HepG2 (cell line): Measurements from ENCODE around the gene AIF1. TPM values are rescaled to one million over a fixed set of nuclear protein-coding genes. Genes with fewer than 3 reads are reported as not detected.
A peak's percentile ranks its signal among the peaks of the same experiment; 100 is the strongest.

Experiments
- ATF1 ChIP-seq: IDR thresholded peaks from 2 replicates; pipeline ENCODE4 v1.6.1; 2016; ENCODE audit warnings: mild to moderate bottlenecking, control low read depth
- ELF3 ChIP-seq: IDR thresholded peaks from 2 replicates; pipeline ENCODE4 v1.6.1; 2016; ENCODE audit warnings: missing genetic modification reagents, missing compliant biosample characterization
- KMT2A ChIP-seq: sonication (generic); formaldehyde crosslinking; IDR thresholded peaks from 2 replicates; pipeline ENCODE4 v1.4.0; 2020; ENCODE audit warnings: missing genetic modification reagents
- MAFF ChIP-seq: IDR thresholded peaks from 2 replicates; pipeline ENCODE4 v1.6.1; 2011; ENCODE audit warnings: low read depth, low read length, improper control_type of control experiment
- MTA3 ChIP-seq: sonication (generic); formaldehyde crosslinking; IDR thresholded peaks from 2 replicates; pipeline ENCODE4 v1.4.0; 2020; ENCODE audit warnings: missing genetic modification reagents
- MTF1 ChIP-seq: sonication (generic); formaldehyde crosslinking; IDR thresholded peaks from 2 replicates; pipeline ENCODE4 v1.5.0; 2020; ENCODE audit warnings: missing genetic modification reagents
- MTF2 ChIP-seq: sonication (generic); formaldehyde crosslinking; IDR thresholded peaks from 2 replicates; pipeline ENCODE4 v1.5.0; 2020; ENCODE audit warnings: missing genetic modification reagents, borderline replicate concordance
- NBN ChIP-seq: fragments of 450-650 bp; conservative IDR thresholded peaks from 2 replicates; pipeline ENCODE4 v1.6.1; 2017
- NCOR1 ChIP-seq: fragments of 200-600 bp; sonication (generic); IDR thresholded peaks from 2 replicates; pipeline ENCODE4 v1.7.0; 2017; ENCODE audit warnings: antibody characterized with exemption, low read length, borderline replicate concordance
- POGZ ChIP-seq: sonication (generic); formaldehyde crosslinking; IDR thresholded peaks from 2 replicates; pipeline ENCODE4 v1.4.0; 2020; ENCODE audit warnings: mild to moderate bottlenecking, missing genetic modification reagents
- POLR2G ChIP-seq: fragments of 200-400 bp; formaldehyde crosslinking; IDR thresholded peaks from 2 replicates; pipeline ENCODE4 v1.6.1; 2018; ENCODE audit warnings: mild to moderate bottlenecking, low read depth, low read length, moderate library complexity
- SKI ChIP-seq: fragments of 450-650 bp; IDR thresholded peaks from one replicate; pipeline ENCODE4 v1.6.1; 2018; ENCODE audit warnings: mild to moderate bottlenecking; ENCODE audit not compliant: partially characterized antibody
- TEAD2 ChIP-seq: sonication (generic); formaldehyde crosslinking; IDR thresholded peaks from 2 replicates; pipeline ENCODE4 v1.9.0; 2021; ENCODE audit warnings: missing genetic modification reagents
- ZFP36L1 ChIP-seq: sonication (generic); formaldehyde crosslinking; IDR thresholded peaks from 2 replicates; pipeline ENCODE4 v1.8.0; 2022; ENCODE audit warnings: mild to moderate bottlenecking, missing genetic modification reagents, moderate library complexity
- ZNF33A ChIP-seq: sonication (generic); formaldehyde crosslinking; IDR thresholded peaks from 2 replicates; pipeline ENCODE4 v1.5.1; 2020; ENCODE audit warnings: missing genetic modification reagents, mild to moderate bottlenecking, moderate library complexity, borderline replicate concordance
- ZNF343 ChIP-seq: sonication (generic); formaldehyde crosslinking; IDR thresholded peaks from 2 replicates; pipeline ENCODE4 v1.4.0; 2020; ENCODE audit warnings: mild to moderate bottlenecking, missing genetic modification reagents
- ZNF557 ChIP-seq: sonication (generic); formaldehyde crosslinking; IDR thresholded peaks from 2 replicates; pipeline ENCODE4 v1.4.0; 2020; ENCODE audit warnings: missing genetic modification reagents
- ZNF777 ChIP-seq: sonication (generic); formaldehyde crosslinking; IDR thresholded peaks from 2 replicates; pipeline ENCODE4 v1.4.0; 2020; ENCODE audit warnings: missing genetic modification reagents
- ZNF879 ChIP-seq: sonication (generic); formaldehyde crosslinking; IDR thresholded peaks from 2 replicates; pipeline ENCODE4 v1.8.1; 2023; ENCODE audit warnings: missing genetic modification reagents
- polyA plus RNA-seq, 8 experiments: library from polyadenylated mRNA; depleted of rRNA in 3 of 8; stranded (reverse) in 7 of 8; unstranded in 1 of 8; fragments of >200 nt; fragmentation: Illumina TruSeq in 4 of 8; extraction: Trizol in 4 of 8; gene quantifications; 2 replicates each; pipeline versions ENCODE4 v1.2.1 to v1.2.3, GENCODE V29; 2011 to 2016; ENCODE audit warnings: low read depth in 4 of 8, missing spikeins in 1 of 8, mixed read lengths in 1 of 8; ENCODE audit not compliant: insufficient read depth in 1 of 8
- total RNA-seq, 5 experiments: library from RNA; depleted of rRNA; stranded (reverse); fragments of >200 nt; fragmentation: Illumina TruSeq; extraction: Trizol; gene quantifications; 2 replicates each; pipeline ENCODE4 v1.2.3, GENCODE V29; 2016; ENCODE audit warnings: low read depth in 1 of 5
- TF ChIP-seq, protein P1 (sequence below): IDR thresholded peaks from 2 replicates; pipeline ENCODE4 v1.6.1; 2016; ENCODE audit warnings: missing compliant biosample characterization, missing genetic modification reagents, borderline replicate concordance
- TF ChIP-seq, protein P2 (sequence below): fragments of 450-650 bp; IDR thresholded peaks from 2 replicates; pipeline ENCODE4 v1.6.1; 2017
- TF ChIP-seq, protein P3 (sequence below): sonication (generic); formaldehyde crosslinking; IDR thresholded peaks from 2 replicates; pipeline ENCODE4 v1.4.0; 2020; ENCODE audit warnings: mild to moderate bottlenecking, missing genetic modification reagents
- TF ChIP-seq, protein P4 (sequence below): sonication (generic); formaldehyde crosslinking; conservative IDR thresholded peaks from 2 replicates; pipeline ENCODE4 v1.8.1; 2023; ENCODE audit warnings: missing genetic modification reagents
- TF ChIP-seq, protein P5 (sequence below): sonication (generic); formaldehyde crosslinking; IDR thresholded peaks from 2 replicates; pipeline ENCODE4 v1.5.0; 2020; ENCODE audit warnings: missing genetic modification reagents
- TF ChIP-seq, protein P6 (sequence below): sonication (generic); formaldehyde crosslinking; IDR thresholded peaks from 2 replicates; pipeline ENCODE4 v1.8.1; 2023; ENCODE audit warnings: mild to moderate bottlenecking, missing genetic modification reagents

Gene AIF1
- total and polyA plus RNA-seq, 2 of the 13 experiments (the other 11 are each of a cell fraction or from before 2014, with no cell fraction given) = 1.5 TPM; not detected in 1

DNA sequence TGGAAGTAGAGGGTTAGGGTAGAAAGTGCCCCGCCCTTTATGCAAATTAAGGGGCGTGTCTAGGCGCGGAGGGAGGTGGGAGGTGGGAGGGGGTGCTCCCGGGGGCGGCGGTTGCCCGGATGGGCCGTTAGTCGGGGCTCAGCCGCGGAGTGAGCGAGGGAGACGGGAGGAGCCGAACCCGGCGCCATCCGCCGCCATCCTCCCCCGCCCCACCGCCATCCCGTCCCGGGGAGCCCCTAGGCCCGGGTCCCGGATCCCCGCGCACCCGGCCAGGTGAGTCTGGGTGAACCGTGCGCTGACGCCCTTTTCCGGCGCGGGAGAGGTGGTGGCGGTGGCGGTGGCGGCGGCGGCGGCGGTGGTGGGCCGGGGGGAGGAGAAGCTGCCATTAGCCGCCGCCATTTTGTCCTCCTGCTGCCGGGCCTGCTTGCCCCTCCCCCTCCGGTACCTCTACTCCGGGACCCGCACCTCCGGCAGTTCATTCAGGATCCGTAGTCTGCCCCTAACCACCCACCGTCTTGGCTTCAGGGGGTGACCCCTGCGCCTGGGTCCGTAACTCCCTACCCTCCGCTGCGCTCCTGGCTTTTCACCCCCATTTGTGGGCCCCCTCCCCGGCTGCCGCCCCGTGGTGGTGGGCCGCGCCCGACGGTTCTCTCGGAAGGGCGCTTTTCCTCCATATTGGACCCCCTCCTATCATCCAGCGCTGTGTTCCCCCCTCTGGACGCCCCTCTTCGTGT, 5.7 kb downstream of the AIF1 start, which contains the start of gene PRRC2A (continued):
- peak; percentile 45 for TF ChIP-seq SKI
- TF ChIP-seq KMT2A = peak; percentile 88
- peak; percentile 16; the same call in 1 of the 2 replicates for TF ChIP-seq POGZ (CRISPR knock-in tag)
- TF ChIP-seq, protein P1, sequence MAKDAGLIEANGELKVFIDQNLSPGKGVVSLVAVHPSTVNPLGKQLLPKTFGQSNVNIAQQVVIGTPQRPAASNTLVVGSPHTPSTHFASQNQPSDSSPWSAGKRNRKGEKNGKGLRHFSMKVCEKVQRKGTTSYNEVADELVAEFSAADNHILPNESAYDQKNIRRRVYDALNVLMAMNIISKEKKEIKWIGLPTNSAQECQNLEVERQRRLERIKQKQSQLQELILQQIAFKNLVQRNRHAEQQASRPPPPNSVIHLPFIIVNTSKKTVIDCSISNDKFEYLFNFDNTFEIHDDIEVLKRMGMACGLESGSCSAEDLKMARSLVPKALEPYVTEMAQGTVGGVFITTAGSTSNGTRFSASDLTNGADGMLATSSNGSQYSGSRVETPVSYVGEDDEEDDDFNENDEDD (CRISPR knock-in tag) = 0 out of 2 replicates have a peak, but pooled peaks have one; percentile 16
- TF ChIP-seq NBN = no peak
- TF ChIP-seq ZNF557 (CRISPR knock-in tag) = no peak
- no peak for TF ChIP-seq MAFF
- no peak for TF ChIP-seq NCOR1
- TF ChIP-seq ZFP36L1 = no peak
- peak; percentile 65; the same call in 1 of the 2 replicates for TF ChIP-seq ZNF777 (CRISPR knock-in tag)
- peak; percentile 20; the same call in 1 of the 2 replicates for TF ChIP-seq POLR2G
- TF ChIP-seq TEAD2 (CRISPR knock-in tag) = no peak
- TF ChIP-seq, protein P2, sequence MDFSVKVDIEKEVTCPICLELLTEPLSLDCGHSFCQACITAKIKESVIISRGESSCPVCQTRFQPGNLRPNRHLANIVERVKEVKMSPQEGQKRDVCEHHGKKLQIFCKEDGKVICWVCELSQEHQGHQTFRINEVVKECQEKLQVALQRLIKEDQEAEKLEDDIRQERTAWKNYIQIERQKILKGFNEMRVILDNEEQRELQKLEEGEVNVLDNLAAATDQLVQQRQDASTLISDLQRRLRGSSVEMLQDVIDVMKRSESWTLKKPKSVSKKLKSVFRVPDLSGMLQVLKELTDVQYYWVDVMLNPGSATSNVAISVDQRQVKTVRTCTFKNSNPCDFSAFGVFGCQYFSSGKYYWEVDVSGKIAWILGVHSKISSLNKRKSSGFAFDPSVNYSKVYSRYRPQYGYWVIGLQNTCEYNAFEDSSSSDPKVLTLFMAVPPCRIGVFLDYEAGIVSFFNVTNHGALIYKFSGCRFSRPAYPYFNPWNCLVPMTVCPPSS = no peak
- no peak for TF ChIP-seq MTA3 (CRISPR knock-in tag)
- TF ChIP-seq, protein P3, sequence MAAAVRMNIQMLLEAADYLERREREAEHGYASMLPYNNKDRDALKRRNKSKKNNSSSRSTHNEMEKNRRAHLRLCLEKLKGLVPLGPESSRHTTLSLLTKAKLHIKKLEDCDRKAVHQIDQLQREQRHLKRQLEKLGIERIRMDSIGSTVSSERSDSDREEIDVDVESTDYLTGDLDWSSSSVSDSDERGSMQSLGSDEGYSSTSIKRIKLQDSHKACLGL (CRISPR knock-in tag) = no peak
- TF ChIP-seq ELF3 (CRISPR knock-in tag) = no peak
- TF ChIP-seq, protein P4, sequence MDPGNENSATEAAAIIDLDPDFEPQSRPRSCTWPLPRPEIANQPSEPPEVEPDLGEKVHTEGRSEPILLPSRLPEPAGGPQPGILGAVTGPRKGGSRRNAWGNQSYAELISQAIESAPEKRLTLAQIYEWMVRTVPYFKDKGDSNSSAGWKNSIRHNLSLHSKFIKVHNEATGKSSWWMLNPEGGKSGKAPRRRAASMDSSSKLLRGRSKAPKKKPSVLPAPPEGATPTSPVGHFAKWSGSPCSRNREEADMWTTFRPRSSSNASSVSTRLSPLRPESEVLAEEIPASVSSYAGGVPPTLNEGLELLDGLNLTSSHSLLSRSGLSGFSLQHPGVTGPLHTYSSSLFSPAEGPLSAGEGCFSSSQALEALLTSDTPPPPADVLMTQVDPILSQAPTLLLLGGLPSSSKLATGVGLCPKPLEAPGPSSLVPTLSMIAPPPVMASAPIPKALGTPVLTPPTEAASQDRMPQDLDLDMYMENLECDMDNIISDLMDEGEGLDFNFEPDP (CRISPR knock-in tag) = no peak
- TF ChIP-seq ZNF343 (CRISPR knock-in tag) = no peak
- TF ChIP-seq, protein P5, sequence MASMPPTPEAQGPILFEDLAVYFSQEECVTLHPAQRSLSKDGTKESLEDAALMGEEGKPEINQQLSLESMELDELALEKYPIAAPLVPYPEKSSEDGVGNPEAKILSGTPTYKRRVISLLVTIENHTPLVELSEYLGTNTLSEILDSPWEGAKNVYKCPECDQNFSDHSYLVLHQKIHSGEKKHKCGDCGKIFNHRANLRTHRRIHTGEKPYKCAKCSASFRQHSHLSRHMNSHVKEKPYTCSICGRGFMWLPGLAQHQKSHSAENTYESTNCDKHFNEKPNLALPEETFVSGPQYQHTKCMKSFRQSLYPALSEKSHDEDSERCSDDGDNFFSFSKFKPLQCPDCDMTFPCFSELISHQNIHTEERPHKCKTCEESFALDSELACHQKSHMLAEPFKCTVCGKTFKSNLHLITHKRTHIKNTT (CRISPR knock-in tag) = no peak
- no peak for TF ChIP-seq ATF1
- TF ChIP-seq, protein P6, sequence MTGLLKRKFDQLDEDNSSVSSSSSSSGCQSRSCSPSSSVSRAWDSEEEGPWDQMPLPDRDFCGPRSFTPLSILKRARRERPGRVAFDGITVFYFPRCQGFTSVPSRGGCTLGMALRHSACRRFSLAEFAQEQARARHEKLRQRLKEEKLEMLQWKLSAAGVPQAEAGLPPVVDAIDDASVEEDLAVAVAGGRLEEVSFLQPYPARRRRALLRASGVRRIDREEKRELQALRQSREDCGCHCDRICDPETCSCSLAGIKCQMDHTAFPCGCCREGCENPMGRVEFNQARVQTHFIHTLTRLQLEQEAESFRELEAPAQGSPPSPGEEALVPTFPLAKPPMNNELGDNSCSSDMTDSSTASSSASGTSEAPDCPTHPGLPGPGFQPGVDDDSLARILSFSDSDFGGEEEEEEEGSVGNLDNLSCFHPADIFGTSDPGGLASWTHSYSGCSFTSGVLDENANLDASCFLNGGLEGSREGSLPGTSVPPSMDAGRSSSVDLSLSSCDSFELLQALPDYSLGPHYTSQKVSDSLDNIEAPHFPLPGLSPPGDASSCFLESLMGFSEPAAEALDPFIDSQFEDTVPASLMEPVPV (CRISPR knock-in tag) = no peak; the same call in 1 of the 2 replicates
- no peak; the same call in 1 of the 2 replicates for TF ChIP-seq ZNF879
- TF ChIP-seq MTF1 (CRISPR knock-in tag) = no peak
- TF ChIP-seq ZNF33A (CRISPR knock-in tag) = 0 out of 2 replicates have a peak, but pooled peaks have one; percentile 27
- TF ChIP-seq MTF2 (CRISPR knock-in tag) = peak; percentile 93
